ENCODE results near the gene ASTN2. TPM values are rescaled to one million over a fixed set of nuclear protein-coding genes. Genes with fewer than 3 reads are reported as not detected.

ASTN2 gene
- total RNA-seq, 6 experiments from 2014 or later = 0.91 to 3.1 (median 2.5) TPM

- Histone ChIP-seq H3K4me3 (no peak overlapping the region), H3K36me3 (no peaks in the 10 kb centered on the region), H3K4me1 (no peaks in the 10 kb centered on the region), H3K9me3 (no peaks in the 10 kb centered on the region), H3K27me3 (no peaks in the 10 kb centered on the region), H3K27ac (no peak overlapping the region)
- no peak for TF ChIP-seq POLR2A (IDR thresholded peaks at IDR 0.05)
- no peak for TF ChIP-seq CTCF (IDR thresholded peaks at IDR 0.05)
- ATAC-seq (no peak), DNase-seq (no peak)
- intact Hi-C loops (cut with DNase I) = no loop called here
- WGBS (ENCODE audit: insufficient coverage, low coverage, low lambda C conversion rate, missing lambda C conversion rate) = 43% methylated on average over 2 of the region's 2 CpGs
Measured at GRCh38 chr9:116984111-116984510, 430.7 kb downstream of the ASTN2 start.

- Histone ChIP-seq H3K27ac (no peak overlapping the region), H3K4me1 (no peaks in the 10 kb centered on the region), H3K9me3 (no peaks in the 10 kb centered on the region), H3K36me3 (no peaks in the 10 kb centered on the region), H3K27me3 (no peaks in the 10 kb centered on the region), H3K4me3 (no peak overlapping the region)
- no peak for ATAC-seq
- TF ChIP-seq POLR2A (IDR thresholded peaks at IDR 0.05) (no peak), CTCF (IDR thresholded peaks at IDR 0.05) (no peak)
- intact Hi-C loops (cut with DNase I) = no loop called here
- no peak for DNase-seq
Measured at GRCh38 chr9:116980582-116981120, 434.2 kb downstream of the ASTN2 start.

- 25% methylated on average over 2 of the region's 2 CpGs for WGBS (ENCODE audit: insufficient coverage, low coverage, low lambda C conversion rate, missing lambda C conversion rate)
- DNase-seq (no peak), ATAC-seq (no peak)
- Histone ChIP-seq H3K9me3 (no peaks in the 10 kb centered on the region), H3K4me3 (no peak overlapping the region), H3K4me1 (no peaks in the 10 kb centered on the region), H3K36me3 (no peaks in the 10 kb centered on the region), H3K27me3 (no peaks in the 10 kb centered on the region), H3K27ac (no peak overlapping the region)
- intact Hi-C loops (cut with DNase I) = no loop called here
- no peak for TF ChIP-seq CTCF (IDR thresholded peaks at IDR 0.05)
- TF ChIP-seq POLR2A (IDR thresholded peaks at IDR 0.05) = no peak
Measured at GRCh38 chr9:116979456-116979855, 435.4 kb downstream of the ASTN2 start.

- Histone ChIP-seq H3K36me3 (no peaks in the 10 kb centered on the region), H3K4me1 (no peaks in the 10 kb centered on the region), H3K27me3 (no peaks in the 10 kb centered on the region), H3K27ac (no peak overlapping the region), H3K4me3 (no peak overlapping the region), H3K9me3 (no peaks in the 10 kb centered on the region)
- no peak for ATAC-seq
- no peak for DNase-seq
- intact Hi-C loops (cut with DNase I) = no loop called here
- 20% methylated on average over 1 of the region's 2 CpGs for WGBS (ENCODE audit: insufficient coverage, low coverage, low lambda C conversion rate, missing lambda C conversion rate)
- TF ChIP-seq POLR2A (IDR thresholded peaks at IDR 0.05) (no peak), CTCF (IDR thresholded peaks at IDR 0.05) (no peak)
Measured at GRCh38 chr9:116978155-116978554, 436.7 kb downstream of the ASTN2 start.

- H3K4me1 ChIP-seq = no peaks in the 10 kb centered on the region
- no peaks in the 10 kb centered on the region for H3K9me3 ChIP-seq
- no peaks in the 10 kb centered on the region for H3K36me3 ChIP-seq
- DNase-seq (no peak), ATAC-seq (no peak)
- no peak overlapping the region for H3K4me3 ChIP-seq
- intact Hi-C loops (cut with DNase I) = no loop called here
- 28% methylated on average over 3 of the region's 4 CpGs for WGBS (ENCODE audit: insufficient coverage, low coverage, low lambda C conversion rate, missing lambda C conversion rate)
- H3K27ac ChIP-seq = no peak overlapping the region
- TF ChIP-seq CTCF (IDR thresholded peaks at IDR 0.05) (no peak), POLR2A (IDR thresholded peaks at IDR 0.05) (no peak)
- H3K27me3 ChIP-seq = no peaks in the 10 kb centered on the region
Measured at GRCh38 chr9:116975126-116975525, 439.7 kb downstream of the ASTN2 start.

Data from right lobe of liver (tissue), 6 donors.